ENCODE measurements around the gene PCYT1A. TPM values are rescaled to one million over a fixed set of nuclear protein-coding genes. Genes with fewer than 3 reads are reported as not detected.
"Not testable (repeated sequence)": the region's sequence is repeated elsewhere in the genome, so short reads cannot be mapped to it uniquely, and the experiment has no call there.

Gene PCYT1A
- total and polyA plus RNA-seq, 2 of the 13 experiments (the other 11 are each of a cell fraction or from before 2014, with no cell fraction given), result 26.4 to 45.3 TPM

DNA sequence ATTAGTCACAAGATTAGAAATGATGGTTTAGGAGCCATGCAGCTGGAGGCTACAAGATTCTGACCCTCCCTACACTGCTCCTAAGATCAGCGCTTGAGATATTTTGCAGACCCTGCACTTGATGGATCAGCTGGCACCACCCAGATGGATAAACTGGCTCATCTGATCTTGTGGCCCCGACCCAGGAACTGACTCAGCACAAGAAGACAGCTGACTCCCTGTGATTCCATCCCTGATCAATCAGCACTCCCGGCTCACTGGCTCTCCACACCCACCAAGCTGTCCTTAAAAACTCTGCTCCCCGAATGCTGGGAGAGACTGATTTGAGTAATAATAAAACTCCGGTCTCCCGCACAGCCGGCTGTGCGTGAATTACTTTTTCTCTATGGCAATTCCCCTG is 15.4 kb upstream of the PCYT1A start:
- H3K4me3 ChIP-seq (replicated peaks in 1 of 3; ENCODE audit: insufficient read depth in 1 of 3, low read depth in 2 of 3, low read length in 3 of 3); H3K36me3 ChIP-seq (replicated peaks in 1 of 2; ENCODE audit: control insufficient read depth in 1 of 2, insufficient read depth in 2 of 2, low read length in 2 of 2); H3K79me2 ChIP-seq (ENCODE audit: insufficient read depth, low read length); H3K27me3 ChIP-seq (ENCODE audit: control insufficient read depth in 1 of 2, insufficient read depth in 2 of 2, low read length in 2 of 2); H3K4me2 ChIP-seq (ENCODE audit: low read depth, low read length); H3K9ac ChIP-seq (ENCODE audit: insufficient read depth, low read depth, low read length); H4K20me1 ChIP-seq (ENCODE audit: insufficient read depth, low read length); ATAC-seq; H2AFZ ChIP-seq (ENCODE audit: low read length); FAIRE-seq; intact Hi-C loops (cut with micrococcal nuclease; ENCODE audit: unreplicated experiment); POLR2A ChIA-PET; H3K4me1 ChIP-seq (ENCODE audit: insufficient read depth, low read length); in situ Hi-C loops (cut with HindIII; ENCODE audit: extremely low pct_ligation_motif_present, low pct_unique_long_range_greater_than_20kb); H3K27ac ChIP-seq (ENCODE audit: extremely low read length, insufficient read depth, low read length); DNase-seq (ENCODE audit: low spot score); H3K9me3 ChIP-seq (ENCODE audit: low read length); BruUV-seq (replicated peaks); CTCF ChIA-PET (ENCODE audit: low intra/inter-chr PET ratio, low total read pairs): not testable (repeated sequence)
- WGBS (ENCODE audit: low lambda C conversion rate), result 88% methylated on average over 5 of the region's 8 CpGs

DNA sequence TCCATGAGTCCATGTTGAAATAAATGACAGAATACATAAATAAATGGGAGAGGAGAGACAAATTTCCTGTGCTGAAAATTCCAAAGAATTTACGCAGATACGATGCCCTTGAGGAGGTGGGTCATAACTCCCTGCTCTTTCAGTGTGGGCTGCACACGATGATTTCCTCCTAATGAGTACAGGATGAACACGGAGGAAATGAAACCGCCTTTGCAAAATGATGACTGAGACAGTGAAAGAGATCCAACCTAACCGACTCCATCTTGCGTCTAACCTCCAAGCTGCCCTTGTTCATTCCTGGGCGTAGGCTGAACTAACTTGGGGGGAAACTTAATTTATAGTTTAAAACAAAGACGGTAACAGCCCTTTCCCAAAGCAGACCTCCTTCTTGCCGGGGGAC is 15.0 kb upstream of the PCYT1A start:
- H3K27ac ChIP-seq (ENCODE audit: extremely low read length, insufficient read depth, low read length); H3K9ac ChIP-seq (ENCODE audit: insufficient read depth, low read depth, low read length); POLR2A ChIA-PET; FAIRE-seq; CTCF ChIA-PET (ENCODE audit: low intra/inter-chr PET ratio, low total read pairs); DNase-seq (ENCODE audit: low spot score); ATAC-seq; H3K79me2 ChIP-seq (ENCODE audit: insufficient read depth, low read length); H3K4me3 ChIP-seq (replicated peaks in 1 of 3; ENCODE audit: insufficient read depth in 1 of 3, low read depth in 2 of 3, low read length in 3 of 3); H3K36me3 ChIP-seq (replicated peaks in 1 of 2; ENCODE audit: control insufficient read depth in 1 of 2, insufficient read depth in 2 of 2, low read length in 2 of 2); H3K27me3 ChIP-seq (ENCODE audit: control insufficient read depth in 1 of 2, insufficient read depth in 2 of 2, low read length in 2 of 2); H3K4me1 ChIP-seq (ENCODE audit: insufficient read depth, low read length); H2AFZ ChIP-seq (ENCODE audit: low read length); H4K20me1 ChIP-seq (ENCODE audit: insufficient read depth, low read length); intact Hi-C loops (cut with micrococcal nuclease; ENCODE audit: unreplicated experiment); H3K9me3 ChIP-seq (ENCODE audit: low read length); in situ Hi-C loops (cut with HindIII; ENCODE audit: extremely low pct_ligation_motif_present, low pct_unique_long_range_greater_than_20kb); H3K4me2 ChIP-seq (ENCODE audit: low read depth, low read length); BruUV-seq (replicated peaks): not testable (repeated sequence)
- 94% methylated on average over 8 of the region's 10 CpGs for WGBS (ENCODE audit: low lambda C conversion rate)

- FAIRE-seq (no peak), ATAC-seq (no peak), DNase-seq (ENCODE audit: low spot score) (no peak)
- H4K20me1 ChIP-seq (ENCODE audit: insufficient read depth, low read length), result no peaks in the 10 kb centered on the region
- in situ Hi-C loops (cut with HindIII; ENCODE audit: extremely low pct_ligation_motif_present, low pct_unique_long_range_greater_than_20kb), result no loop called here
- H2AFZ ChIP-seq (ENCODE audit: low read length), result no peak overlapping the region
- no peaks in the 10 kb centered on the region for H3K27me3 ChIP-seq (ENCODE audit: control insufficient read depth in 1 of 2, insufficient read depth in 2 of 2, low read length in 2 of 2)
- no peaks in the 10 kb centered on the region for H3K36me3 ChIP-seq (replicated peaks in 1 of 2; ENCODE audit: control insufficient read depth in 1 of 2, insufficient read depth in 2 of 2, low read length in 2 of 2)
- no peak overlapping the region for H3K27ac ChIP-seq (ENCODE audit: extremely low read length, insufficient read depth, low read length)
- H3K79me2 ChIP-seq (ENCODE audit: insufficient read depth, low read length), result no peaks in the 10 kb centered on the region
- H3K4me3 ChIP-seq (replicated peaks in 1 of 3; ENCODE audit: insufficient read depth in 1 of 3, low read depth in 2 of 3, low read length in 3 of 3), result no peak overlapping the region
- no peak overlapping the region for H3K9ac ChIP-seq (ENCODE audit: insufficient read depth, low read depth, low read length)
- no peaks in the 10 kb centered on the region for H3K9me3 ChIP-seq (ENCODE audit: low read length)
- intact Hi-C loops (cut with micrococcal nuclease; ENCODE audit: unreplicated experiment), result no loop called here
- H3K4me1 ChIP-seq (ENCODE audit: insufficient read depth, low read length), result peaks cover 6% of the 10 kb centered on the region; the same call in 1 of the 2 replicates
- no peak overlapping the region for H3K4me2 ChIP-seq (ENCODE audit: low read depth, low read length)
- CTCF ChIA-PET (ENCODE audit: low intra/inter-chr PET ratio, low total read pairs), result no interaction called here
- BruUV-seq (replicated peaks), result no TSS peak
- 94% methylated on average over 2 of the region's 2 CpGs for WGBS (ENCODE audit: low lambda C conversion rate)
- POLR2A ChIA-PET, result no interaction called here
- TF ChIP-seq NCOR1 (IDR thresholded peaks at IDR 0.05; ENCODE audit: borderline replicate concordance, low read length) (no peak), SNAPC4 (CRISPR knock-in tag; IDR thresholded peaks at IDR 0.05) (no peak), AGO1 (IDR thresholded peaks at IDR 0.05; ENCODE audit: low read depth, low read length, poor library complexity, severe bottlenecking) (no peak), ZIK1 (CRISPR knock-in tag; IDR thresholded peaks at IDR 0.05; ENCODE audit: borderline replicate concordance, low read depth) (no peak), IRF1 (CRISPR knock-in tag; IDR thresholded peaks at IDR 0.05; ENCODE audit: low read depth) (no peak), ETV5 (CRISPR knock-in tag; IDR thresholded peaks at IDR 0.05; ENCODE audit: borderline replicate concordance) (no peak)
Measured at GRCh38 chr3:196298521-196298920, 11.0 kb upstream of the PCYT1A start.
